ENCODE measurements around the gene STPG2. TPM values are rescaled to one million over a fixed set of nuclear protein-coding genes. Genes with fewer than 3 reads are reported as not detected.

The STPG2 gene
- total RNA-seq, 1 donor from 2014 or later, result 0.99 TPM

GRCh38 chr4:97517939-97518338 lies 625.3 kb downstream of the STPG2 start:
- Histone ChIP-seq H3K4me1 (peaks cover 5% of the 10 kb centered on the region), H3K9me3 (ENCODE audit: low read depth) (no peaks in the 10 kb centered on the region), H3K9ac (no peak overlapping the region), H2AFZ (replicated peaks) (no peak overlapping the region), H3K4me2 (no peak overlapping the region), H3K4me3 (no peak overlapping the region), H3F3A (ENCODE audit: low read depth) (no peaks in the 10 kb centered on the region), H4K20me1 (ENCODE audit: low read depth) (no peaks in the 10 kb centered on the region), H3K79me2 (ENCODE audit: low read depth) (no peaks in the 10 kb centered on the region), H3K27ac (no peak overlapping the region), H3K36me3 (no peaks in the 10 kb centered on the region), H3K27me3 (no peaks in the 10 kb centered on the region)
- H3K27me3 Mint-ChIP-seq (ENCODE audit: insufficient read depth, low read depth), result no peaks in the 10 kb centered on the region
- H3K36me3 Mint-ChIP-seq, result no peaks in the 10 kb centered on the region
- no peak overlapping the region for H3K4me3 Mint-ChIP-seq
- H3K27ac Mint-ChIP-seq, result no peak overlapping the region
- H3K9me3 Mint-ChIP-seq, result no peaks in the 10 kb centered on the region
- H3K4me1 Mint-ChIP-seq, result peaks cover 2% of the 10 kb centered on the region
- DNase-seq (ENCODE audit: low spot score), result no peak
- TF ChIP-seq CTCF (IDR thresholded peaks at IDR 0.05) (no peak), EZH2 (IDR thresholded peaks at IDR 0.05) (no peak), EZH2phosphoT487 (IDR thresholded peaks at IDR 0.05) (no peak)

- Histone ChIP-seq H2AFZ (replicated peaks) (no peak overlapping the region), H3K4me2 (no peak overlapping the region), H3K27ac (no peak overlapping the region), H3K9ac (no peak overlapping the region), H3K4me1 (peaks cover 5% of the 10 kb centered on the region), H3K36me3 (no peaks in the 10 kb centered on the region), H3F3A (ENCODE audit: low read depth) (no peaks in the 10 kb centered on the region), H3K4me3 (no peak overlapping the region), H4K20me1 (ENCODE audit: low read depth) (no peaks in the 10 kb centered on the region), H3K27me3 (no peaks in the 10 kb centered on the region), H3K9me3 (ENCODE audit: low read depth) (no peaks in the 10 kb centered on the region), H3K79me2 (ENCODE audit: low read depth) (no peaks in the 10 kb centered on the region)
- H3K4me3 Mint-ChIP-seq, result no peak overlapping the region
- H3K27ac Mint-ChIP-seq, result no peak overlapping the region
- DNase-seq (ENCODE audit: low spot score), result no peak
- H3K36me3 Mint-ChIP-seq, result no peaks in the 10 kb centered on the region
- H3K9me3 Mint-ChIP-seq, result no peaks in the 10 kb centered on the region
- H3K27me3 Mint-ChIP-seq (ENCODE audit: insufficient read depth, low read depth), result no peaks in the 10 kb centered on the region
- H3K4me1 Mint-ChIP-seq, result peaks cover 3% of the 10 kb centered on the region
- TF ChIP-seq EZH2 (IDR thresholded peaks at IDR 0.05), result no peak
- TF ChIP-seq CTCF (IDR thresholded peaks at IDR 0.05), result no peak
- no peak for TF ChIP-seq EZH2phosphoT487 (IDR thresholded peaks at IDR 0.05)
Observed at GRCh38 chr4:97513917-97514316, 629.4 kb downstream of the STPG2 start.

Other genes with a start within 250 kb of the STPG2 start
- 37.4 and 65.1 TPM in 2 replicates for gene RAP1GDS1, start 117.9 kb upstream of the STPG2 start, total RNA-seq (ENCODE audit: low replicate concordance)